ENCODE data around the gene GTF3C5. TPM values are rescaled to one million over a fixed set of nuclear protein-coding genes. Genes with fewer than 3 reads are reported as not detected.

Gene GTF3C5
- total RNA-seq, 1 donor from 2014 or later: 71.7 TPM

DNA sequence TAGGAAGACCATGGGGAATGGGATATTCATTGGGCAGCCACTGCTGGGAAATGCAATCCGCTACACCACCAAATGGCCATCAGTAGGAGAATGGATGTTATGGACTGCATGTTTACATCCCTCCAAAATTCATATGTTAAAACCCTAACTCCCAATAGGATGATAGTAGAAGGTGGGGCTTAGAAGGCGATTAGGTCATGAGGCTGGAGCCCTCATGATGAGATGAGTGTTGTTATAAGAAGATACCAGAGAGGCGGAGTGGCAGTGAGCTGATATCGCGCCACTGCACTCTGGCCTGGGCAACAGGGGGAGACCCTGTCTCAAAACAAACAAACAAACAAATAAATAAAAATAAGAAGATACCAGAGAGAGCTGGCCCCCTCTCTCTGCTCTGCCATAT is 16.1 kb upstream of the GTF3C5 start:
- TF ChIP-seq, protein P1, sequence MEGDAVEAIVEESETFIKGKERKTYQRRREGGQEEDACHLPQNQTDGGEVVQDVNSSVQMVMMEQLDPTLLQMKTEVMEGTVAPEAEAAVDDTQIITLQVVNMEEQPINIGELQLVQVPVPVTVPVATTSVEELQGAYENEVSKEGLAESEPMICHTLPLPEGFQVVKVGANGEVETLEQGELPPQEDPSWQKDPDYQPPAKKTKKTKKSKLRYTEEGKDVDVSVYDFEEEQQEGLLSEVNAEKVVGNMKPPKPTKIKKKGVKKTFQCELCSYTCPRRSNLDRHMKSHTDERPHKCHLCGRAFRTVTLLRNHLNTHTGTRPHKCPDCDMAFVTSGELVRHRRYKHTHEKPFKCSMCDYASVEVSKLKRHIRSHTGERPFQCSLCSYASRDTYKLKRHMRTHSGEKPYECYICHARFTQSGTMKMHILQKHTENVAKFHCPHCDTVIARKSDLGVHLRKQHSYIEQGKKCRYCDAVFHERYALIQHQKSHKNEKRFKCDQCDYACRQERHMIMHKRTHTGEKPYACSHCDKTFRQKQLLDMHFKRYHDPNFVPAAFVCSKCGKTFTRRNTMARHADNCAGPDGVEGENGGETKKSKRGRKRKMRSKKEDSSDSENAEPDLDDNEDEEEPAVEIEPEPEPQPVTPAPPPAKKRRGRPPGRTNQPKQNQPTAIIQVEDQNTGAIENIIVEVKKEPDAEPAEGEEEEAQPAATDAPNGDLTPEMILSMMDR (IDR thresholded peaks at IDR 0.05; ENCODE audit: unreplicated experiment): no peak
- Mint-ChIP-seq H3K4me1 (ENCODE audit: unreplicated experiment) (no peaks in the 10 kb centered on the region), H3K36me3 (ENCODE audit: low read depth, unreplicated experiment) (peaks cover 7% of the 10 kb centered on the region), H3K4me3 (ENCODE audit: unreplicated experiment) (no peak overlapping the region), H3K27me3 (ENCODE audit: unreplicated experiment) (no peaks in the 10 kb centered on the region), H3K27ac (ENCODE audit: unreplicated experiment) (no peak overlapping the region), H3K9me3 (ENCODE audit: unreplicated experiment) (no peaks in the 10 kb centered on the region)
- no peak for DNase-seq (ENCODE audit: low spot score)

DNA sequence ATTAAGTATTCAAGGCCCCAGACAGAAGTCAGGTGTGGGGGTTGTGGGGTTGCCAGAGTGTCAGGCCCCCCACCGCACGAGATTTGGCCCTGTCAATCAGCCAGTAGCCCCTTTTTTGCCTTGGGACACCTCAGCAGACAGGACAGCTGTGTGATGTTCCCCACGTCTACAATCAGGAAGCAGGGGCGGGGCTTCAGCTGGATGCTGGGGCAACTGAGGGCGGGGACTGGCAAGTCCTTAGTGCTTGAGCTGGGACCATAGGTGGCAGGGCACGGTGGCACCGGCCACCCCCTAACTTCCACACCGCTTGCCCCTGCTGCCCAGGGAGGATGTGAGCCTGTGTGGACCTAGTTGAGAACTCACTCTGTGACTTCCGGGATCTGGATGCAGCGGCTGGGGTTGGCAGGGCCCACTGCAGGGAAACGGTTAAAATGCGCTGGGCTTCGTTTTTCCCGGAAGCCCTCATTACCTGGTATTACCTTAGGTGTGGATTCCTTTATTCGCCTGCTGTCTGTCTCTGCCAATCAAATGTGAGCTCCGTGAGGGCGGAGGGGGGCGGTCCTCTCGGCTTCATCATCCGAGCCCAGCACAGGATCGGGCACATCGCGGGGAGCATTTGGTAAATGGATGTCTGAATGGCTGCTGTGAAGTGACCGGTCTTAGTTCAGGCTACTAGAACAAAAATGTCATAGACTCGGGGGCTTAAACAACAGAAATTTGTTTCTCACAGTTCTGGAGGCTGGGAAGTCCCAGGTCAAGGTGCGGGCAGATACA is 7.5 kb upstream of the GTF3C5 start:
- H3K4me3 Mint-ChIP-seq (ENCODE audit: unreplicated experiment): no peak overlapping the region
- no peaks in the 10 kb centered on the region for H3K9me3 Mint-ChIP-seq (ENCODE audit: unreplicated experiment)
- no peak overlapping the region for H3K27ac Mint-ChIP-seq (ENCODE audit: unreplicated experiment)
- H3K4me1 Mint-ChIP-seq (ENCODE audit: unreplicated experiment): peaks cover 5% of the 10 kb centered on the region
- peaks cover 3% of the 10 kb centered on the region for H3K27me3 Mint-ChIP-seq (ENCODE audit: unreplicated experiment)
- TF ChIP-seq, protein P1 (IDR thresholded peaks at IDR 0.05; ENCODE audit: unreplicated experiment): no peak
- no peaks in the 10 kb centered on the region for H3K36me3 Mint-ChIP-seq (ENCODE audit: low read depth, unreplicated experiment)
- no peak for DNase-seq (ENCODE audit: low spot score)

DNA sequence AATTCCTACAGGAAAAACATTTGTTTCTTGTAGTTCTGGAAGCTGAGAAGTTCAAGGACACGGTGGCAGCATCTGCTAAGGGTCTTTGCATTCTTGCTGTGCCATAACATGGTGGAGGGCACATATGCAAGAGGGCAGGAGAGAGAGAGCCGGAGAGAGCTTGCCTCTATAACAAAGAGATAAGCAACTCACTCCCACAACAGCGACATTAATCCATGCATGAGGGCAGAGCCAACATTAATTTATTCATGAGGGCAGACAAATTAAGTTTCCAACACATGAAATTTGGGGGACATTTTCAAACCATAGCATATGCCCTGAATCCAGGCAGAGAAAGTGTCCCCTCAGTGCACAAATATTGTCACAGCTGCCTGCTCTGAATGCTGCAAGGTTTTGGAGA is 4.4 kb upstream of the GTF3C5 start:
- TF ChIP-seq, protein P1 (IDR thresholded peaks at IDR 0.05; ENCODE audit: unreplicated experiment): no peak
- Mint-ChIP-seq H3K27ac (ENCODE audit: unreplicated experiment) (no peak overlapping the region), H3K4me3 (ENCODE audit: unreplicated experiment) (no peak overlapping the region), H3K9me3 (ENCODE audit: unreplicated experiment) (no peaks in the 10 kb centered on the region), H3K27me3 (ENCODE audit: unreplicated experiment) (peaks cover 5% of the 10 kb centered on the region), H3K4me1 (ENCODE audit: unreplicated experiment) (peaks cover 15% of the 10 kb centered on the region), H3K36me3 (ENCODE audit: low read depth, unreplicated experiment) (peaks cover under 1% of the 10 kb centered on the region)
- DNase-seq (ENCODE audit: low spot score): no peak

DNA sequence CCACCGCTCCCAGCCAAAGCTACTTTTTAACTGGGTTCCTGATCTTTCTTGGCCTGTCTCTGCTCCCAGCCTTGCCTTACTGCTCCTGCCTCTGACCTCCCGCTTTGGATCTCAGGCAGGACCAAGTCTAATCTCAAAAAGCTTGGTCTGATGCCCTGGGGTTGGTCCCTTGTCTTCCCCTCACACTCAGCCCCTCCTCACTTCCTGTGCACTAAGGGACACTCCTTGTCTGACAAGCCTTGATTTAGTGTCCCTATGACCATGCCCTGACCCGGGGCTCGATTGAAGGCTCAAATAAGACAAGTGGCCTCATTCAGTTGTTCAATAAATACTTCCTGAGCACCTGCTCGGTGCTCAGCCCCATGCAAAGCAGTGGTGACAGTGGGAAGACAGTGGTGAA is 3.7 kb upstream of the GTF3C5 start:
- no peak for DNase-seq (ENCODE audit: low spot score)
- H3K4me1 Mint-ChIP-seq (ENCODE audit: unreplicated experiment): peaks cover 22% of the 10 kb centered on the region
- H3K9me3 Mint-ChIP-seq (ENCODE audit: unreplicated experiment): no peaks in the 10 kb centered on the region
- TF ChIP-seq, protein P1 (IDR thresholded peaks at IDR 0.05; ENCODE audit: unreplicated experiment): no peak
- H3K27ac Mint-ChIP-seq (ENCODE audit: unreplicated experiment): no peak overlapping the region
- H3K27me3 Mint-ChIP-seq (ENCODE audit: unreplicated experiment): peaks cover 7% of the 10 kb centered on the region
- peaks cover 7% of the 10 kb centered on the region for H3K36me3 Mint-ChIP-seq (ENCODE audit: low read depth, unreplicated experiment)
- H3K4me3 Mint-ChIP-seq (ENCODE audit: unreplicated experiment): no peak overlapping the region

DNA sequence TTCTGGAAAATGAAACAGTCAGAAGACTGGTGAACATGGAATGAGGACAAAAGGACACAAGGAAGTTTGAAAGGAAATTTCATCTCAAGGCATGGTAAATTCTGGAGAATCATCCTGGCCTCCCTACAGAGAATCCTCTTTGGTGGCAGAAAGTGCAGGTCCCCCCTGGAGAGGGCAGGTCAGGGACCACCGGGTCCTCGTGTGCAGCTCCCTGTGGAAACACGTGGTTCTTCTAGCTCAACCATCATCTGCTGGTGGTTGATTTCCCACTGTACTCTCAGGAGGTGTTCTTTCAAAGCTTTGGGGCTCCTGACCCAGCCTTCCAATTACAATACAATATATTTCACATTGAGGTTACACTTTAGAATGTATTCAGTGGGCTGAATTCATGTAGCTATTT is 2.6 kb upstream of the GTF3C5 start:
- no peak for DNase-seq (ENCODE audit: low spot score)
- H3K4me1 Mint-ChIP-seq (ENCODE audit: unreplicated experiment): peaks cover 30% of the 10 kb centered on the region
- peaks cover 5% of the 10 kb centered on the region for H3K27me3 Mint-ChIP-seq (ENCODE audit: unreplicated experiment)
- H3K36me3 Mint-ChIP-seq (ENCODE audit: low read depth, unreplicated experiment): peaks cover 13% of the 10 kb centered on the region
- peak overlapping the region; percentile 51 for H3K4me3 Mint-ChIP-seq (ENCODE audit: unreplicated experiment)
- H3K27ac Mint-ChIP-seq (ENCODE audit: unreplicated experiment): no peak overlapping the region
- TF ChIP-seq, protein P1 (IDR thresholded peaks at IDR 0.05; ENCODE audit: unreplicated experiment): no peak
- no peaks in the 10 kb centered on the region for H3K9me3 Mint-ChIP-seq (ENCODE audit: unreplicated experiment)

All from endothelial cell (in vitro differentiated cells).